H7 (cell line): ENCODE measurements around the gene EHD1. TPM values are rescaled to one million over a fixed set of nuclear protein-coding genes. Genes with fewer than 3 reads are reported as not detected.
A peak's percentile ranks its signal among the peaks of the same experiment; 100 is the strongest.

Source experiments
- DNase-seq: peaks from one replicate; pipeline ENCODE4 v3.0.0; 2012
- H3K27me3 ChIP-seq: 2 replicates; pipeline ENCODE4 v1.6.0; 2011; ENCODE audit warnings: mild to moderate bottlenecking, low read length; ENCODE audit not compliant: control insufficient read depth, insufficient read depth
- H3K36me3 ChIP-seq: replicated peaks from 2 replicates; pipeline ENCODE4 v1.5.1; 2011; ENCODE audit warnings: low read length; ENCODE audit not compliant: control insufficient read depth, insufficient read depth
- H3K4me3 ChIP-seq: 2 replicates; pipeline ENCODE4 v1.5.1; 2011; ENCODE audit warnings: low read depth, mild to moderate bottlenecking, control low read depth, low read length, moderate library complexity; ENCODE audit not compliant: insufficient read depth
- total RNA-seq: library from RNA; depleted of rRNA; stranded (reverse); fragments of >200 nt; shearing (Covaris generic); gene quantifications from 2 replicates; pipeline ENCODE4 v1.2.3, GENCODE V29; 2014

Gene EHD1
- total RNA-seq, 1 experiment from 2014 or later: 30.2 TPM

GRCh38 chr11:64890522-64890939 lies 12.1 kb upstream of the EHD1 start:
- Histone ChIP-seq H3K4me3 (no peak overlapping the region), H3K36me3 (no peaks in the 10 kb centered on the region), H3K27me3 (no peaks in the 10 kb centered on the region)
- DNase-seq: no peak

GRCh38 chr11:64888729-64889511 lies 10.5 kb upstream of the EHD1 start:
- Histone ChIP-seq H3K36me3 (no peaks in the 10 kb centered on the region), H3K4me3 (no peak overlapping the region), H3K27me3 (no peaks in the 10 kb centered on the region)
- DNase-seq: no peak

GRCh38 chr11:64888406-64888728 lies 9.9 kb upstream of the EHD1 start:
- no peaks in the 10 kb centered on the region for H3K36me3 ChIP-seq
- no peak overlapping the region for H3K4me3 ChIP-seq
- DNase-seq: no peak
- H3K27me3 ChIP-seq: no peaks in the 10 kb centered on the region

GRCh38 chr11:64887757-64888405 lies 9.5 kb upstream of the EHD1 start:
- Histone ChIP-seq H3K36me3 (no peaks in the 10 kb centered on the region), H3K27me3 (no peaks in the 10 kb centered on the region), H3K4me3 (no peak overlapping the region)
- peak; percentile 98 for DNase-seq

- Histone ChIP-seq H3K27me3 (no peaks in the 10 kb centered on the region), H3K4me3 (no peak overlapping the region), H3K36me3 (no peaks in the 10 kb centered on the region)
- DNase-seq: no peak
These were observed 8.9 kb upstream of the EHD1 start for GRCh38 chr11:64887234-64887756.

- no peaks in the 10 kb centered on the region for H3K36me3 ChIP-seq
- H3K4me3 ChIP-seq: no peak overlapping the region
- no peak for DNase-seq
- no peaks in the 10 kb centered on the region for H3K27me3 ChIP-seq
These were observed 7.2 kb upstream of the EHD1 start for GRCh38 chr11:64885367-64886286.

GRCh38 chr11:64884019-64884418 lies 5.6 kb upstream of the EHD1 start:
- Histone ChIP-seq H3K36me3 (no peaks in the 10 kb centered on the region), H3K4me3 (no peak overlapping the region), H3K27me3 (no peaks in the 10 kb centered on the region)
- no peak for DNase-seq

- no peak overlapping the region for H3K4me3 ChIP-seq
- no peaks in the 10 kb centered on the region for H3K27me3 ChIP-seq
- no peaks in the 10 kb centered on the region for H3K36me3 ChIP-seq
- DNase-seq: no peak
These were observed 5.2 kb upstream of the EHD1 start for GRCh38 chr11:64883575-64883974.

- Histone ChIP-seq H3K4me3 (no peak overlapping the region), H3K27me3 (peaks cover 2% of the 10 kb centered on the region), H3K36me3 (no peaks in the 10 kb centered on the region)
- no peak for DNase-seq
These were observed 3.8 kb upstream of the EHD1 start for GRCh38 chr11:64882243-64882642.

- peaks cover 2% of the 10 kb centered on the region for H3K27me3 ChIP-seq
- DNase-seq: no peak
- H3K36me3 ChIP-seq: no peaks in the 10 kb centered on the region
- no peak overlapping the region for H3K4me3 ChIP-seq
These were observed 3.1 kb upstream of the EHD1 start for GRCh38 chr11:64881476-64881875.

GRCh38 chr11:64880240-64881001 lies 2.0 kb upstream of the EHD1 start:
- Histone ChIP-seq H3K36me3 (no peaks in the 10 kb centered on the region), H3K27me3 (peaks cover 2% of the 10 kb centered on the region), H3K4me3 (no peak overlapping the region)
- no peak for DNase-seq

GRCh38 chr11:64879244-64879900 lies 951 bp upstream of the EHD1 start:
- Histone ChIP-seq H3K4me3 (peak overlapping the region; percentile 83), H3K27me3 (peaks cover 2% of the 10 kb centered on the region), H3K36me3 (no peaks in the 10 kb centered on the region; the same call in 1 of the 2 replicates)
- DNase-seq: peak; percentile 48

- no peak for DNase-seq
- Histone ChIP-seq H3K36me3 (no peaks in the 10 kb centered on the region; the same call in 1 of the 2 replicates), H3K4me3 (peak overlapping the region; percentile 98), H3K27me3 (peaks cover 2% of the 10 kb centered on the region)
These were observed 263 bp downstream of the EHD1 start for GRCh38 chr11:64878223-64878493.
